Neural crest cell (in vitro differentiated cells): ENCODE measurements around the gene OS9. TPM values are rescaled to one million over a fixed set of nuclear protein-coding genes. Genes with fewer than 3 reads are reported as not detected.

ENCODE experiments used
- DNase-seq: peaks from one replicate; pipeline ENCODE4 v3.0.0; 2021; ENCODE audit warnings: low read depth, mixed read lengths, low spot score
- H3K27ac Mint-ChIP-seq: one replicate; pipeline ENCODE4 v1.8.0; 2021; ENCODE audit warnings: mild to moderate bottlenecking, mixed read lengths; ENCODE audit not compliant: unreplicated experiment
- H3K27me3 Mint-ChIP-seq: 2 replicates; pipeline ENCODE4 v1.8.0; 2021; ENCODE audit warnings: low read depth, mild to moderate bottlenecking, mixed read lengths
- H3K36me3 Mint-ChIP-seq: 2 replicates; pipeline ENCODE4 v1.8.0; 2021; ENCODE audit warnings: low read depth, mild to moderate bottlenecking, mixed read lengths
- H3K4me1 Mint-ChIP-seq: 2 replicates; pipeline ENCODE4 v1.8.0; 2021; ENCODE audit warnings: mixed read lengths
- H3K4me3 Mint-ChIP-seq: one replicate; pipeline ENCODE4 v1.8.0; 2021; ENCODE audit warnings: mild to moderate bottlenecking, mixed read lengths
- H3K9me3 Mint-ChIP-seq: 2 replicates; pipeline ENCODE4 v1.8.0; 2021; ENCODE audit warnings: mixed read lengths
- CTCF ChIP-seq: fragments of 200-600 bp; sonication (generic); conservative IDR thresholded peaks from 2 replicates; pipeline ENCODE4 v1.5.0; 2021; ENCODE audit warnings: antibody characterized with exemption, mild to moderate bottlenecking
- total RNA-seq: library from RNA; stranded (reverse); gene quantifications from 2 replicates; pipeline ENCODE4 v1.2.1, GENCODE V29; 2021

The OS9 gene
- total RNA-seq, 1 donor from 2014 or later = 135 TPM

DNA sequence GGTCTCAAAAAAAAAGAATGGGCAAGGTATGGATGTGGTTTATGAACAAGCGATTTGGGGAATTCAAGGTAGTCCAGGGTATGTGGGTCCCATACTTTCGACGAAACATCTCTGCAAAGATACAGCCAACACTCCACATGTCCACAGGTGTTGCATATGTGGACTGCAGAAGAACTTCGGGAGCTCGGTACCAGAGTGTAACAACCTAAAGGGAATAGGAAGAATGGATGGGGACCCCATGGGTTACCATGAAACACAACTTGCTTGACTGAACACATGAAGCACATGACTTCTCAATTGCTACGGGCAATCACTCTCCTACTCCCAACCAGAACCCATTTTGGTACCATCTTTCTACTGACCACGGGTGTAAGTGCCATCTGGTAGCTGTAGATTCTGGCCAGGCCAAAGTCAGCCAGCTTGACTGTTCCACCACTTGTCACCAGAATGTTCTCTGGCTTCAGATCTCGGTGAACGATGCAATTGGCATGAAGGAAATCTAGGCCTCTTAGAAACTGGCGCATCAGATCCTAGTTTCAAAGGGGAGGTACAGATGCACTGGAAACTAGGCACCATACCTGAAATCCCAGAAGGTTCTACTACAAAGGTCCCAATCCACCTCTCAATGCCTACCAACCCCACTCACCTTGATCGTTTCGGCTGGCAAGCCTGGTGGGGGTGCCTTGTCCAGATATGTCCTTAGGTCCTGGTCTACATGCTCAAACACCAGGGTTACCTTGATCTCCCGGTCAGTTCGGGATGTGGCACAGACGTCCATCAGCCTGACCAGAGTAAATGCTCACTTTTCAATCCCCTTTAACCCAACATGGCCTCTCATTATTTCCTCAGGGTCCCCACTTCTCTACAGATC is 56.9 kb downstream of the OS9 start:
- Mint-ChIP-seq H3K27me3 (peaks cover 28% of the 10 kb centered on the region), H3K27ac (peak overlapping the region; percentile 100), H3K9me3 (no peaks in the 10 kb centered on the region), H3K4me3 (peak overlapping the region; percentile 98), H3K4me1 (peaks cover 51% of the 10 kb centered on the region), H3K36me3 (peaks cover 28% of the 10 kb centered on the region)
- no peak for TF ChIP-seq CTCF
- no peak for DNase-seq

GRCh38 chr12:57751432-57751787 is 57.5 kb downstream of the OS9 start:
- Mint-ChIP-seq H3K27ac (peak overlapping the region; percentile 100), H3K27me3 (peaks cover 34% of the 10 kb centered on the region), H3K9me3 (no peaks in the 10 kb centered on the region), H3K4me3 (peak overlapping the region; percentile 98), H3K36me3 (peaks cover 26% of the 10 kb centered on the region), H3K4me1 (peaks cover 50% of the 10 kb centered on the region)
- TF ChIP-seq CTCF = no peak
- no peak for DNase-seq

DNA sequence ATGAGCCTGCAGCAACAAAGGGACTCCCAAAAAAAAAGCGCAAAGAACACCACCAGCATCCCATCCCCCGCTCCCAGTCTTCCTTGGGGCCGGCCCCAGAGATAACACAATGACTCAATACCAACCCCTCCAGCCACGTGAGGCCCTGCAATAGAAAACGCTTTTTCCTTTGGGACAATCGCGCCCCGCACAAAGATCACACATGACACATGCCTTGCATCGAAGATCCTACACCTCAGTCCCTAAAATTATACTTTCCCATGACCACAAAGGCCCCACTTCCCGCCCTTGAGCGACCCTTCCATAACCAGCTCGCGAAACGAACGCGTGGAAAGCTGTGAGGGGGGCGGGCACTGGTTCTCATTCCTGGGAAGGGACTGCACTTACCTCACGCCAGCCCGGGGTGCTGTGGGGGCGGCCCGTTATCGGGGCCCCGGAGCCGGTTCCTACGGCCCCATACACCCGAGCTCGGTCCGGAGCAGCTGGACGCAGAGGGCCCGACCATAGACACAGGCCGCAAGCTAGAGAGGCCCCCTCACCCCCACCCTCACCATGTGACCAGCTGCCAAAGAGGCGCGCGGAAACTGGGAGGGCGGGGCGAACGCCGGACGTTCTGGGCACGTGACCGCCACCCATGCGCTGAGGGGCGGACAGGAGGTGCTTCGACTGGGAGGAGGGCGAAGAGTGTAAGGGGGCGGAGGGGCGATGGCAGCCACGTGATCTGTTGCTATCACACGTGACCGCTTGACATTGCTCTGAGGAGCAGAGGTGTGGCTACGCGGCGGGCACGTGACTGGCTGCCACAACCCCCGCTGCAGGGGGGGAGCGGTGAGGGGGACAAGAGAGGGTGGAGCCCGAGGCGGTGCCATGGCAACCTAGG is 58.1 kb downstream of the OS9 start, which contains the start of gene CDK4:
Gene CDK4 (minus strand): TSS at position 523 of the 880 bp plus-strand sequence. CDS start 593 bp downstream, outside the sequence.
- Mint-ChIP-seq H3K4me1 (peaks cover 53% of the 10 kb centered on the region), H3K27ac (peak within 1 kb of the TSS; percentile 100), H3K27me3 (peaks cover 40% of the 10 kb centered on the region), H3K4me3 (peak within 1 kb of the TSS; percentile 98), H3K9me3 (no peaks in the 10 kb centered on the region), H3K36me3 (peaks cover 25% of the 10 kb centered on the region)
- no peak for TF ChIP-seq CTCF
- DNase-seq = peak; percentile 98

DNA sequence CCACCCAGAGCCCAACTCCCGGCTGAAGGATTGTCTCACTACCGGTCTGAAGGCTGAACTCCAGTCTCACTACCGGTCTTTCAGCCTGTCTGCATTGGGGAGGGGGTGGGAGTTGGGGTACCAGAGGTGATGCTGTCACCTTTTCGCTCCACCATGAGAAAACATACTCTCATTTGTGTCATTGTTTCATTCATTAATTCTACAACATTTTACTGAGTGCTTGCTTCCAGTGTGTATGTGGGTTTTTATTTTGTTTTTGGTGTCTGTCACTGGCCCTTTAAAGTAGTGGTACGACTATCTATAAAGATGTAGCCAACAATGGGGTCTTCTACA is 58.7 kb downstream of the OS9 start:
- H3K4me3 Mint-ChIP-seq = peak overlapping the region; percentile 98
- H3K36me3 Mint-ChIP-seq = peaks cover 22% of the 10 kb centered on the region
- H3K9me3 Mint-ChIP-seq = no peaks in the 10 kb centered on the region
- H3K27ac Mint-ChIP-seq = no peak overlapping the region
- H3K27me3 Mint-ChIP-seq = peaks cover 42% of the 10 kb centered on the region
- TF ChIP-seq CTCF = no peak
- H3K4me1 Mint-ChIP-seq = peaks cover 53% of the 10 kb centered on the region
- DNase-seq = no peak

DNA sequence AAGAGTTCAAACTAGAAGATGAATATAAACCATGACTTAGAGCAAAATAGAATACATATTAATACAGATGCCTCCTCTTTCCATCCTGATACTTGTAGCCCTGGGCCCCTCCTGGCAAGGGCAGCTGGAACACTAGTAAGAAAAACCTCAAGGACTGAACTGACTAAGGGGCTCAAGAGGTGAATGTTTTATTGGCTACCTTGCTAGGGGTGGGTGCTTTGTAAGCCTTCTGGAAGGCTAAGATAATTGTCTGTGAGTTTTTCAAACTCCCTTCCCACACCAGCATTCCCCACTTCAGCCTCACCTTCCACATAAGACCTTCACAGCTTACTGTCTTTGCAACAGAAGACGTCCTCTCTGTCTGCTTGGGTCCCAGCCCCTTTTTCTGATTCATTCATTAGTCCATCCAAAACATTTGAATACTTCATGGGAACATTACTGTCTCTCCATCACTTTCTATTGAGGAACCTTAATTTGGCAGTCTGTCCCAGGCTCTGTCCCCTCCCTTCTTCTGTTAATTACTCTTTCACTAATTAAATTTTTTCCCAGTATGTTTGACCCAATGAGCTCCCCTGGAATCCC is 59.9 kb downstream of the OS9 start:
- Mint-ChIP-seq H3K9me3 (no peaks in the 10 kb centered on the region), H3K36me3 (peaks cover 19% of the 10 kb centered on the region), H3K4me3 (peak overlapping the region; percentile 98), H3K27me3 (peaks cover 46% of the 10 kb centered on the region), H3K4me1 (peaks cover 53% of the 10 kb centered on the region), H3K27ac (no peak overlapping the region)
- no peak for DNase-seq
- no peak for TF ChIP-seq CTCF
